Body of pancreas (tissue), 4 donors: ENCODE results near the gene IFRD2. TPM values are rescaled to one million over a fixed set of nuclear protein-coding genes. Genes with fewer than 3 reads are reported as not detected.

ENCODE experiments used
- ATAC-seq: fragments of 150-250 bp; one replicate; pipeline ENCODE4 v1.9.1; 2016
- DNase-seq, 4 donors: peaks; one replicate each; pipeline ENCODE4 v3.0.0-alpha.2; 2019
- H3K27ac ChIP-seq, 4 donors: fragments of 200-600 bp; sonication (generic); 1 replicate in 3 of 4; 2 replicates in 1 of 4; pipeline versions ENCODE4 v1.5.1 to v1.6.1; 2016 to 2019; ENCODE audit warnings: mild to moderate bottlenecking in 1 of 4, mixed read lengths in 1 of 4, moderate library complexity in 1 of 4
- H3K27me3 ChIP-seq, 2 donors: fragments of 200-600 bp; sonication (generic); one replicate each; pipeline ENCODE4 v1.6.0; 2016; ENCODE audit warnings: mild to moderate bottlenecking in 1 of 2
- H3K36me3 ChIP-seq, 2 donors: fragments of 200-600 bp; sonication (generic); replicated peaks in 1 of 2; 2 replicates each; pipeline ENCODE4 v1.5.1; 2016; ENCODE audit warnings: low read depth in 2 of 2; ENCODE audit not compliant: insufficient read depth in 1 of 2
- H3K4me1 ChIP-seq: fragments of 200-600 bp; sonication (generic); one replicate; pipeline ENCODE4 v1.6.0; 2016
- H3K4me3 ChIP-seq, 2 donors: fragments of 200-600 bp; sonication (generic); 1 replicate in 1 of 2; 2 replicates in 1 of 2; pipeline ENCODE4 v1.5.1; 2016 to 2019
- H3K9me3 ChIP-seq, 3 donors: fragments of 200-600 bp; sonication (generic); 1 replicate in 2 of 3; 2 replicates in 1 of 3; pipeline ENCODE4 v1.5.1; 2016
- POLR2A ChIP-seq, 3 donors: fragments of 450-650 bp; IDR thresholded peaks; one replicate each; pipeline ENCODE4 v1.6.1; 2016; ENCODE audit warnings: antibody characterized with exemption in 3 of 3, mild to moderate bottlenecking in 2 of 3
- WGBS, 2 donors: methylation state at CpG; one replicate each; pipeline ENCODE4 v1.1.5; 2017; 5-methylcytosine and 5-hydroxymethylcytosine counted together
- intact Hi-C: fragments of 100-400 bp; cut with DNase I; formaldehyde crosslinking; loops from one replicate; pipeline ENCODE4 v1.15.1; 2023
- total RNA-seq, 2 donors: library from RNA; depleted of rRNA; stranded (reverse); fragments of >200 nt; gene quantifications; one replicate each; pipeline ENCODE4 v1.1.0, GENCODE V29; 2016
- TF ChIP-seq, protein P1 (sequence below), 7 experiments: fragments of 450-650 bp in 4 of 7; fragments of 200-600 bp in 3 of 7; sonication (generic) in 3 of 7; IDR thresholded peaks; one replicate each; pipeline ENCODE4 v1.5.1; 2016 to 2019; ENCODE audit warnings: antibody characterized with exemption in 7 of 7

Gene IFRD2
- total RNA-seq, 2 donors from 2014 or later: 75.8 to 103 TPM

DNA sequence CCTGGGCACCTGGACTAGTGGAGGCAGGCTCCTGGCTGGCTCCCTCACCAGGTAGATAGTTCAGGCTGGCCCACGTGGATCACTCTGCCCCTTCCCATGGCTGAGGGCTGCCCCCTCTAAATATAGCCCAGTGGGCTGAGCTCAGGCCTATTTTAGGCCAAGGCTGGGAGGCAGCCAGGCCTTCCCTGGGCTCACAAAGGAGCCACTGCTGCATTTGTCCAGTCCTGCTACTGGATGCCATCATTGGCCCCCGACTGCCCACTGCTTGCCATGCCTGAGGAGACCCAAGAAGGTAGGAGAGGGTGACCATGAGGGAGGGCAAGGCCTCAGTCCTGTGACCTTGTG, 13.4 kb downstream of the IFRD2 start, which contains the start of gene LSMEM2:
TSS of gene LSMEM2 (plus strand) at position 208 of the 345 bp plus-strand sequence. CDS start at position 235, 27 bp downstream.
- TF ChIP-seq, protein P1, sequence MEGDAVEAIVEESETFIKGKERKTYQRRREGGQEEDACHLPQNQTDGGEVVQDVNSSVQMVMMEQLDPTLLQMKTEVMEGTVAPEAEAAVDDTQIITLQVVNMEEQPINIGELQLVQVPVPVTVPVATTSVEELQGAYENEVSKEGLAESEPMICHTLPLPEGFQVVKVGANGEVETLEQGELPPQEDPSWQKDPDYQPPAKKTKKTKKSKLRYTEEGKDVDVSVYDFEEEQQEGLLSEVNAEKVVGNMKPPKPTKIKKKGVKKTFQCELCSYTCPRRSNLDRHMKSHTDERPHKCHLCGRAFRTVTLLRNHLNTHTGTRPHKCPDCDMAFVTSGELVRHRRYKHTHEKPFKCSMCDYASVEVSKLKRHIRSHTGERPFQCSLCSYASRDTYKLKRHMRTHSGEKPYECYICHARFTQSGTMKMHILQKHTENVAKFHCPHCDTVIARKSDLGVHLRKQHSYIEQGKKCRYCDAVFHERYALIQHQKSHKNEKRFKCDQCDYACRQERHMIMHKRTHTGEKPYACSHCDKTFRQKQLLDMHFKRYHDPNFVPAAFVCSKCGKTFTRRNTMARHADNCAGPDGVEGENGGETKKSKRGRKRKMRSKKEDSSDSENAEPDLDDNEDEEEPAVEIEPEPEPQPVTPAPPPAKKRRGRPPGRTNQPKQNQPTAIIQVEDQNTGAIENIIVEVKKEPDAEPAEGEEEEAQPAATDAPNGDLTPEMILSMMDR (IDR thresholded peaks at IDR 0.05): no peak
- no peak for TF ChIP-seq POLR2A (IDR thresholded peaks at IDR 0.05)
- Histone ChIP-seq H3K27me3 (no peaks in the 10 kb centered on the region), H3K4me3 (no peak within 1 kb of the TSS), H3K9me3 (no peaks in the 10 kb centered on the region), H3K27ac (no peak within 1 kb of the TSS), H3K36me3 (no peaks in the 10 kb centered on the region), H3K4me1 (peaks cover 7% of the 10 kb centered on the region)
- no peak for DNase-seq
- intact Hi-C loops: loop anchor here (10.0 kb wide), 1 partner anchor 84 kb away; the partner anchor contains the start of gene GNAT1
- no peak for ATAC-seq
- 57% methylated on average over 2 of the region's 2 CpGs; no CpG with 5 or more reads in 1 of the 2 donors for WGBS, 2 donors

DNA sequence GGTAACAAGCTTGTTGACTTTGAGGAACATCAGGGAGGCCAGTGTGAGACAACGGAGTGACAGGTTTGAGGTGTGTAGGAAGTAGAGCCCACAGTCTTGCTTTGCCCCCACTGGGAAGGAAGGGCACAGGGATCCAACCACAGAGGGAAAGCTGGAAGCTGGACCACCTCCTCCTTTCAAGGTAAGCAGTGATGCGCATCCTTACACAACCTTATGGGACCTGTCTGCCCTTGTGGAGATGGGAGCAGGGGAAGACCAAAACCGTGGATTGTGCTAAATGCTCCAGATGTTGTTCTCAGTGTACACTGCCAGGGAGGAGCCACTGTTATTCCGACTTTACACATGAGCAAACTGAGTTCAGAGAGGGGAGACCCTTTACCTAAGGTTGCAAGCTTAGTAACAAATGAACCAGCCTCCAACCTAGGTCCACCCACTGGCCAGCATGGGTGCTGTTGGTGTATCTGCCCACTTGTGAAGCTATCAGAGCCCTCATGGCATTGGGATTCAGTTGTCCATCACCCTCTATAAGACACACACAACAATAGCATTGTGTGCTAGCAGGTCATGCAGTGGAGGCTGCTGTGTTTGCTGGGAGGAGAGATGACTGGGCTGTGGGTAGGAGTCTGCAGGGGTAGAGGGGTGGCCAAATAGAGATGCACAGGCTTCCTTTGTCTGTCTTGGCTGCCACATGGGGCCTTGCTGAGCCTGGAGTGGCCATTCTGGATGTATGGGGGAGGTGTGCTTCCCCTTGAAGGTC, 13.9 kb downstream of the IFRD2 start:
- Histone ChIP-seq H3K36me3 (no peaks in the 10 kb centered on the region), H3K4me1 (peaks cover 13% of the 10 kb centered on the region), H3K4me3 (no peak overlapping the region), H3K27ac (no peak overlapping the region), H3K27me3 (no peaks in the 10 kb centered on the region), H3K9me3 (no peaks in the 10 kb centered on the region)
- TF ChIP-seq, protein P1 (IDR thresholded peaks at IDR 0.05): no peak
- TF ChIP-seq POLR2A (IDR thresholded peaks at IDR 0.05): no peak
- intact Hi-C loops: loop anchor here (10.0 kb wide), 1 partner anchor 84 kb away; the partner anchor contains the start of gene GNAT1
- DNase-seq (no peak), ATAC-seq (no peak)
- WGBS, 2 donors: 79 to 92% methylated on average over 2 to 4 of the region's 4 CpGs

DNA sequence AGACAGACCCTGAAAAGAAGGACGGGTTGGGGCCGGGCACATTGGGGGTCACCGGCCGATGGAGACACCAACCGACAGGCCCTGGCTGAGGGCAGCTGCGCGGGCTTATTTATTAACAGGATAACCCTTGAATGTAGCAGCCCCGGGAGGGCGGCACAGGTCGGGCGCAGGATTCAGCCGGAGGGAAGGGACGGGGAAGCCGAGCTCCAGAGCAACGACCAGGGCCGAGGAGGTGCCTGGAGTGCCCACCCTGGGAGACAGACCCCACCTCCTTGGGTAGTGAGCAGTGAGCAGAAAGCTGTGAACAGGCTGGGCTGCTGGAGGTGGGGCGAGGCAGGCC, 15.5 kb downstream of the IFRD2 start:
- Histone ChIP-seq H3K4me3 (no peak overlapping the region), H3K4me1 (peaks cover 27% of the 10 kb centered on the region), H3K27ac (no peak overlapping the region), H3K27me3 (no peaks in the 10 kb centered on the region), H3K9me3 (no peaks in the 10 kb centered on the region), H3K36me3 (no peaks in the 10 kb centered on the region)
- DNase-seq: no peak
- 83 to 89% methylated on average over 13 to 17 of the region's 17 CpGs for WGBS, 2 donors
- intact Hi-C loops: loop anchor here (10.0 kb wide), 1 partner anchor 82 kb away; the partner anchor contains the start of gene GNAT1
- ATAC-seq: no peak
- TF ChIP-seq, protein P1 (IDR thresholded peaks at IDR 0.05): no peak
- no peak for TF ChIP-seq POLR2A (IDR thresholded peaks at IDR 0.05)

DNA sequence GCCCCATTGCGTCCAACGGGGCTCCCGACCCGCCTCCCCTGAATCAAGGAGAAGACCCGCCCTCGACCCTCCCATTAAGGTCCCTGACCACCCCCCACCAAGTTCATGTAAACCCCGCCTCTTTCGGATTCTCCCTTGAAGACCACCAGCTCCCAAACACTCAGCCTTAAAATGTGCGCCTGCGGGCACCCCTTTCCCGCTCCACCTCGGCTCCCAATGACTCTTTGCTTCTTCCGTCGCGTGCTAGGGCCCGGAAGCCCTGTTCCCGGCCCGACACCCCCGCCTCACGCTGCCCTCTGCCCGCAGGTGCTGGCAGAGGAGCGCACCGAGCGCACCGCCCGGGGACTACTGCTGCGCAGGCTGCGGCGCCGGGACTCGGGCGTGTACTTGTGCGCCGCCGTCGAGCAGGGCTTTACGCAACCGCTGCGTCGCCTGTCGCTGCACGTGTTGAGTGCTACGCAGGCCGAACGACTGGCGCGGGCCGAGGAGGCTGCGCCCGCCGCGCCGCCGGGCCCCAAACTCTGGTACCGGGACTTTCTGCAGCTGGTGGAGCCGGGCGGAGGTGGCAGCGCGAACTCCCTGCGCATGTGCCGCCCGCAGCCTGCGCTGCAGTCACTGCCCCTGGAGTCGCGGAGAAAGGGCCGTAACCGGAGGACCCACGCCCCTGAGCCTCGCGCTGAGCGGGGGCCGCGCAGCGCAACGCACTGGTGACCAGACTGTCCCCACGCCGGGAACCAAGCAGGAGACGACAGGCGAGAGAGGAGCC, 16.1 kb downstream of the IFRD2 start:
- TF ChIP-seq POLR2A (IDR thresholded peaks at IDR 0.05): no peak
- TF ChIP-seq, protein P1 (IDR thresholded peaks at IDR 0.05): no peak
- intact Hi-C loops: loop anchor here (10.0 kb wide), 1 partner anchor 81 kb away; the partner anchor contains the start of gene GNAT1
- DNase-seq: no peak

More for the DNA sequence above, 16.1 kb downstream of the IFRD2 start:
- no peak for ATAC-seq
- no peak overlapping the region for H3K27ac ChIP-seq
- H3K9me3 ChIP-seq: no peaks in the 10 kb centered on the region
- H3K4me1 ChIP-seq: peaks cover 33% of the 10 kb centered on the region
- H3K4me3 ChIP-seq: no peak overlapping the region
- no peaks in the 10 kb centered on the region for H3K27me3 ChIP-seq
- H3K36me3 ChIP-seq: no peaks in the 10 kb centered on the region
- WGBS, 2 donors: 64 to 84% methylated on average over 11 to 67 of the region's 79 CpGs
